Breast epithelium (tissue), 4 donors: Measurements from ENCODE around the gene GPR176. TPM values are rescaled to one million over a fixed set of nuclear protein-coding genes. Genes with fewer than 3 reads are reported as not detected.

Source experiments
- DNase-seq, 2 donors: peaks; one replicate each; pipeline ENCODE4 v3.0.0-alpha.2; 2019; ENCODE audit warnings: low spot score in 2 of 2
- H3K27ac ChIP-seq, 2 donors: fragments of 200-600 bp; sonication (generic) in 1 of 2; one replicate each; pipeline ENCODE4 v1.5.1; 2016 to 2019; ENCODE audit warnings: mild to moderate bottlenecking in 1 of 2
- H3K27me3 ChIP-seq, 2 donors: fragments of 200-600 bp; sonication (generic) in 1 of 2; one replicate each; pipeline versions ENCODE4 v1.5.1 to v1.6.0; 2017 to 2019; ENCODE audit warnings: control low read depth in 1 of 2, mild to moderate bottlenecking in 1 of 2
- H3K36me3 ChIP-seq: fragments of 200-600 bp; one replicate; pipeline ENCODE4 v1.5.1; 2019
- H3K4me1 ChIP-seq, 2 donors: fragments of 200-600 bp; sonication (generic); one replicate each; pipeline ENCODE4 v1.5.1; 2016 to 2019; ENCODE audit warnings: control low read depth in 1 of 2
- H3K4me3 ChIP-seq, 3 donors: fragments of 200-600 bp; sonication (generic); 1 replicate in 2 of 3; 2 replicates in 1 of 3; pipeline ENCODE4 v1.5.1; 2016 to 2019; ENCODE audit warnings: mild to moderate bottlenecking in 3 of 3, moderate library complexity in 2 of 3
- H3K9me3 ChIP-seq, 2 donors: fragments of 200-600 bp; sonication (generic) in 1 of 2; one replicate each; pipeline ENCODE4 v1.5.1; 2016 to 2019; ENCODE audit warnings: control low read depth in 1 of 2
- POLR2A ChIP-seq: fragments of 450-650 bp; IDR thresholded peaks from one replicate; pipeline ENCODE4 v1.6.1; 2016; ENCODE audit warnings: antibody characterized with exemption, mild to moderate bottlenecking, moderate library complexity
- POLR2AphosphoS5 ChIP-seq, 3 donors: sonication (generic); formaldehyde crosslinking; IDR thresholded peaks; one replicate each; pipeline ENCODE4 v1.6.1; 2017; ENCODE audit warnings: antibody characterized with exemption in 3 of 3
- intact Hi-C: fragments of 100-400 bp; cut with DNase I; formaldehyde crosslinking; loops from one replicate; pipeline ENCODE4 v1.15.1; 2023; ENCODE audit warnings: low total_unique reads
- total RNA-seq, 3 donors: library from RNA; depleted of rRNA; stranded (reverse); fragments of >200 nt; gene quantifications; one replicate each; pipeline ENCODE4 v1.1.0, GENCODE V29; 2016
- TF ChIP-seq, protein P1 (sequence below), 3 donors: fragments of 450-650 bp; IDR thresholded peaks; one replicate each; pipeline ENCODE4 v1.5.1; 2016 to 2017; ENCODE audit warnings: antibody characterized with exemption in 3 of 3, mild to moderate bottlenecking in 3 of 3, moderate library complexity in 3 of 3

Gene GPR176
- total RNA-seq, 3 donors from 2014 or later, result 4.4 to 12.1 (median 9.4) TPM

DNA sequence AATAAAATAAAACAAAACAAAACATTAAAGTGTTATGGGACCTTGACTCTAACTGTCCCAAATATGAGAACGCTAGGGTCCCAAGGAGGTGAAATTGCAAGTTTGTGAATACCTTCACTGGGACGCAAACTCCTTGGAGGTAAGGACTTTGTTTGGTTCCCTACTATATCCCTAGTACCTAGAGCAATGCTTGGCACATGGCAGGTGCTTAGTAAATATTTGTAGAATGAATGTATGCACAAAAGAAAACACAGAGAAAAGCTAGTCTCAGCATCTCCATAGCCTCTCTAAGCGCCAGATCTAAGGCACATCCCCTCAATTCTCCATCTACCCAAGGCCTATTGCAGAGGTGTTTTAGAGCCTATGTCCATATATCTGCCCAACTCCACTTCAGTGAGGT lies 30.5 kb downstream of the GPR176 start:
- Histone ChIP-seq H3K36me3 (no peaks in the 10 kb centered on the region), H3K9me3 (no peaks in the 10 kb centered on the region), H3K27me3 (no peaks in the 10 kb centered on the region), H3K4me3 (no peak overlapping the region), H3K27ac (no peak overlapping the region), H3K4me1 (no peaks in the 10 kb centered on the region)
- intact Hi-C loops, result no loop called here
- no peak for TF ChIP-seq POLR2A
- TF ChIP-seq POLR2AphosphoS5 (IDR thresholded peaks at IDR 0.05), result no peak
- TF ChIP-seq, protein P1, sequence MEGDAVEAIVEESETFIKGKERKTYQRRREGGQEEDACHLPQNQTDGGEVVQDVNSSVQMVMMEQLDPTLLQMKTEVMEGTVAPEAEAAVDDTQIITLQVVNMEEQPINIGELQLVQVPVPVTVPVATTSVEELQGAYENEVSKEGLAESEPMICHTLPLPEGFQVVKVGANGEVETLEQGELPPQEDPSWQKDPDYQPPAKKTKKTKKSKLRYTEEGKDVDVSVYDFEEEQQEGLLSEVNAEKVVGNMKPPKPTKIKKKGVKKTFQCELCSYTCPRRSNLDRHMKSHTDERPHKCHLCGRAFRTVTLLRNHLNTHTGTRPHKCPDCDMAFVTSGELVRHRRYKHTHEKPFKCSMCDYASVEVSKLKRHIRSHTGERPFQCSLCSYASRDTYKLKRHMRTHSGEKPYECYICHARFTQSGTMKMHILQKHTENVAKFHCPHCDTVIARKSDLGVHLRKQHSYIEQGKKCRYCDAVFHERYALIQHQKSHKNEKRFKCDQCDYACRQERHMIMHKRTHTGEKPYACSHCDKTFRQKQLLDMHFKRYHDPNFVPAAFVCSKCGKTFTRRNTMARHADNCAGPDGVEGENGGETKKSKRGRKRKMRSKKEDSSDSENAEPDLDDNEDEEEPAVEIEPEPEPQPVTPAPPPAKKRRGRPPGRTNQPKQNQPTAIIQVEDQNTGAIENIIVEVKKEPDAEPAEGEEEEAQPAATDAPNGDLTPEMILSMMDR (IDR thresholded peaks at IDR 0.05), result no peak
- no peak for DNase-seq

DNA sequence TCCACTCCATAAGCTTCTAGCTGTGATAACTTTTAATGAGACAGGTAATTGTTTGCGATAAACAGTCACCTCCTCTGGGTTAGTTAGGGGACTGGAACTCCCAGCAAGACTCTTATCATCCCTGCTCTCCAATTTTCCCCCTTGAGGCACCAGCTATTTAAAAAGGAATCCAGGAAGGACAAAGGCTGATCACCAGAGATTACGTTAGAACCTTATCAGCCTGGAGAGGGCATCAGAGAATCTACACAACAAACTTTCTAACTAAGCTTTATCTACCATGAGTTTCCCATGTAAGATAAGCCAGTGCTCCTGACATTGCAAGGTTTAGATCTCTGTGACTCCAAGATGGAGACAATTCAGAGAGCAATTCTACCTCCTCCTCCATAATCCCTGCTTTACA lies 31.3 kb downstream of the GPR176 start:
- no peaks in the 10 kb centered on the region for H3K27me3 ChIP-seq
- intact Hi-C loops, result no loop called here
- H3K9me3 ChIP-seq, result no peaks in the 10 kb centered on the region
- no peak for DNase-seq
- no peak overlapping the region for H3K27ac ChIP-seq
- H3K36me3 ChIP-seq, result no peaks in the 10 kb centered on the region
- TF ChIP-seq, protein P1 (IDR thresholded peaks at IDR 0.05), result no peak
- TF ChIP-seq POLR2AphosphoS5 (IDR thresholded peaks at IDR 0.05) (no peak), POLR2A (no peak)
- H3K4me3 ChIP-seq, result no peak overlapping the region
- H3K4me1 ChIP-seq, result no peaks in the 10 kb centered on the region

DNA sequence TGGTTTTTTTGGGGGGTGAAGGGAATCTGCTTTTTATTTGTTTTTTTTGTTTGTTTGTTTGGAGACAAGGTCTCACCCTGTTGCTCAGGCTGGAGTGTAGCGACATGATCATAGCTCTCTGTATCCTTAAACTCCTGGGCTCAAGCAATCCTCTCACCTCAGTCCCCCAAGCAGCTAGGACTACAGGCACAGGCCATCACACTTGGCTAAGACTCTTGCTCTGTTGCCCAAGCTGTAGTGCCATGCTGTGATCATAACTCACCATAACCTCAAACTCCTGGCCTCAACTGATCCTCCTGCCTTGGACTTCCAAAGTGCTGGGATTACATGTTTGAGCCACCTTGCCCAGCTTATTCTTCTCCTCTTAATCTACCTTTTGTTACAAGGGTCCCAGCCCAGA lies 31.8 kb downstream of the GPR176 start:
- Histone ChIP-seq H3K36me3 (no peaks in the 10 kb centered on the region), H3K4me1 (no peaks in the 10 kb centered on the region), H3K9me3 (no peaks in the 10 kb centered on the region), H3K4me3 (no peak overlapping the region), H3K27ac (no peak overlapping the region), H3K27me3 (no peaks in the 10 kb centered on the region)
- TF ChIP-seq, protein P1 (IDR thresholded peaks at IDR 0.05), result no peak
- TF ChIP-seq POLR2A (no peak), POLR2AphosphoS5 (IDR thresholded peaks at IDR 0.05) (no peak)
- no peak for DNase-seq
- intact Hi-C loops, result no loop called here

DNA sequence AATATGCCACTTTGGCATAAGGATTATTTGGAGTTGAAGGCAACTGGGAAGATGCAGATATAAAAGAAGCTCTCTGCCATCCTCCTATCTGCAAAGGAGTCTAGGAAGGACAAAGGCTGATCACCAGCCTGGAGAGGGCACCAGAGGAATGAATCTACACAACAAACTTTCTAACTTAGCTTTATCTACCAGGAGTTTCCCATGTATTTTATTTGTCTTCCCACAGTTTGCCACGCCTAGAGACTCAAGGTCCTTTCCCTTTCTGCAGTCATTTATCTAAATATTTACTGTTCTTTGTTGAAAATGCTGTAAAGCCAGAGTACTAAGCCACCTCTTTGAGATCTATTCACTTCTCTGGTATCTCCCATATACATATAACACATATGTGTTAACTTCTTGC lies 32.2 kb downstream of the GPR176 start:
- no peaks in the 10 kb centered on the region for H3K27me3 ChIP-seq
- TF ChIP-seq POLR2AphosphoS5 (IDR thresholded peaks at IDR 0.05) (no peak), POLR2A (no peak)
- TF ChIP-seq, protein P1 (IDR thresholded peaks at IDR 0.05), result no peak
- H3K4me1 ChIP-seq, result no peaks in the 10 kb centered on the region
- H3K36me3 ChIP-seq, result no peaks in the 10 kb centered on the region
- no peaks in the 10 kb centered on the region for H3K9me3 ChIP-seq
- DNase-seq, result no peak
- no peak overlapping the region for H3K27ac ChIP-seq
- intact Hi-C loops, result no loop called here
- H3K4me3 ChIP-seq, result no peak overlapping the region

DNA sequence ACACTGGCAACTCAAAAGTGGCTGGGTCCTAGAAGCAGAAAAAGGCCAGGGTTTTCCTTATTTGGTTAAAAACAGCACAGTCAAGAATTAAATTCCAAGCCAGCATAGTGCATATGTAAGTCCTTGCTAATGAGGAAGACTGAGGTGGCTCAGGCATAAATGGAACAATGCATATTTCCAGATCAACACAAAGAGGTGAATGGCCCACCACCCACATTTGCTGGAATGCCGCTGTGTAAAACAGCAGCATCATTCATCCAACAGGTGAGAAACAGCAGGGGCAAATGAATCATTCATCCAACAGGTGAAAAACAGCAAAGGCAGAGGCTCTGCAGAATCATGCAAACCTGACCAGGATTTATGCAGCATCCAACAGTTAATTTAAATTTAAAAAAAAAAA lies 32.9 kb downstream of the GPR176 start:
- H3K27ac ChIP-seq, result no peak overlapping the region
- no peak overlapping the region for H3K4me3 ChIP-seq
- intact Hi-C loops, result no loop called here
- TF ChIP-seq POLR2A (no peak), POLR2AphosphoS5 (IDR thresholded peaks at IDR 0.05) (no peak)
- TF ChIP-seq, protein P1 (IDR thresholded peaks at IDR 0.05), result no peak
- H3K9me3 ChIP-seq, result no peaks in the 10 kb centered on the region
- H3K27me3 ChIP-seq, result no peaks in the 10 kb centered on the region
- no peaks in the 10 kb centered on the region for H3K4me1 ChIP-seq
- H3K36me3 ChIP-seq, result no peaks in the 10 kb centered on the region
- no peak for DNase-seq
